Natural killer cell treated with Interleukin-12 subunit alpha and Interleukin-12 subunit beta and Interleukin-15 and Interleukin-18, amount 100 ng/mL, for 72 hours (primary cell): ENCODE results near the gene CERS1. TPM values are rescaled to one million over a fixed set of nuclear protein-coding genes. Genes with fewer than 3 reads are reported as not detected.
"Not testable (repeated sequence)": the region's sequence is repeated elsewhere in the genome, so short reads cannot be mapped to it uniquely, and the experiment has no call there.

Source experiments
- ATAC-seq, 2 donors: fragments of 150-1000 bp; cut with Tn5 transposase in 1 of 2; sonication (Bioruptor Pico), chemical (Tn5 transposase) in 1 of 2; 2 replicates each; pipeline ENCODE4 v1.10.0; 2021
- DNase-seq: peaks from one replicate; pipeline ENCODE4 v3.0.0; 2022; ENCODE audit warnings: low spot score
- H3K27ac Mint-ChIP-seq, 2 donors: 1 replicate in 1 of 2; 2 replicates in 1 of 2; pipeline ENCODE4 v1.8.0; 2022; ENCODE audit warnings: mixed read lengths in 2 of 2, mild to moderate bottlenecking in 1 of 2, moderate library complexity in 1 of 2
- H3K27me3 Mint-ChIP-seq, 2 donors: 1 replicate in 1 of 2; 2 replicates in 1 of 2; pipeline ENCODE4 v1.8.0; 2022; ENCODE audit warnings: mixed read lengths in 2 of 2
- H3K36me3 Mint-ChIP-seq: one replicate; pipeline ENCODE4 v1.8.0; 2022; ENCODE audit warnings: mixed read lengths
- H3K4me1 Mint-ChIP-seq, 2 donors: 1 replicate in 1 of 2; 2 replicates in 1 of 2; pipeline ENCODE4 v1.8.0; 2022; ENCODE audit warnings: low read depth in 2 of 2, mixed read lengths in 2 of 2, mild to moderate bottlenecking in 1 of 2
- H3K4me3 Mint-ChIP-seq: one replicate; pipeline ENCODE4 v1.8.0; 2022; ENCODE audit warnings: mixed read lengths
- H3K9me3 Mint-ChIP-seq: 2 replicates; pipeline ENCODE4 v1.8.0; 2022; ENCODE audit warnings: mixed read lengths
- total RNA-seq, 2 donors: library from RNA; stranded (reverse); gene quantifications; one replicate each; pipeline ENCODE4 v1.2.3, GENCODE V29; 2022

CERS1 gene
- total RNA-seq, 2 donors from 2014 or later: not detected

- H3K4me3 Mint-ChIP-seq: no peak overlapping the region
These were observed 14.1 kb upstream of the CERS1 start for GRCh38 chr19:18910010-18910409.

GRCh38 chr19:18908917-18909619, 13.1 kb upstream of the CERS1 start:
- H3K4me1 Mint-ChIP-seq: peaks cover 8 to 17% of the 10 kb centered on the region in 2 donors
- H3K9me3 Mint-ChIP-seq: no peaks in the 10 kb centered on the region
- no peak for DNase-seq
- ATAC-seq: no peak
- no peak overlapping the region for H3K4me3 Mint-ChIP-seq
- H3K36me3 Mint-ChIP-seq: no peaks in the 10 kb centered on the region
- no peak overlapping the region for H3K27ac Mint-ChIP-seq
- H3K27me3 Mint-ChIP-seq: no peaks in the 10 kb centered on the region

More at GRCh38 chr19:18910010-18910409, 14.1 kb upstream of the CERS1 start:
- Mint-ChIP-seq H3K27me3 (no peaks in the 10 kb centered on the region), H3K36me3 (no peaks in the 10 kb centered on the region), H3K4me1 (peaks cover 9 to 18% of the 10 kb centered on the region in 2 donors), H3K27ac (no peak overlapping the region), H3K9me3 (no peaks in the 10 kb centered on the region)
- DNase-seq (no peak), ATAC-seq (no peak)

GRCh38 chr19:18906605-18907519, 10.9 kb upstream of the CERS1 start:
- ATAC-seq (no peak), DNase-seq (no peak)
- Mint-ChIP-seq H3K27ac (no peak overlapping the region), H3K4me3 (no peak overlapping the region), H3K9me3 (no peaks in the 10 kb centered on the region), H3K27me3 (no peaks in the 10 kb centered on the region), H3K36me3 (no peaks in the 10 kb centered on the region), H3K4me1 (peaks cover 0 to 6% of the 10 kb centered on the region in 2 donors)

- no peak for DNase-seq
- peaks cover 0 to 6% of the 10 kb centered on the region in 2 donors for H3K4me1 Mint-ChIP-seq
- no peaks in the 10 kb centered on the region for H3K9me3 Mint-ChIP-seq
- no peaks in the 10 kb centered on the region for H3K36me3 Mint-ChIP-seq
- H3K4me3 Mint-ChIP-seq: no peak overlapping the region
- H3K27me3 Mint-ChIP-seq: no peaks in the 10 kb centered on the region
- ATAC-seq: no peak
- H3K27ac Mint-ChIP-seq: no peak overlapping the region
These were observed 9.7 kb upstream of the CERS1 start for GRCh38 chr19:18905513-18906236.

- no peak for ATAC-seq
- H3K36me3 Mint-ChIP-seq: no peaks in the 10 kb centered on the region
- H3K4me3 Mint-ChIP-seq: no peak overlapping the region
- H3K27ac Mint-ChIP-seq: no peak overlapping the region
- H3K4me1 Mint-ChIP-seq: peaks cover 0 to 6% of the 10 kb centered on the region in 2 donors
- no peaks in the 10 kb centered on the region for H3K9me3 Mint-ChIP-seq
- DNase-seq: no peak
- no peaks in the 10 kb centered on the region for H3K27me3 Mint-ChIP-seq
These were observed 9.1 kb upstream of the CERS1 start for GRCh38 chr19:18905058-18905456.

GRCh38 chr19:18904334-18905057, 8.5 kb upstream of the CERS1 start:
- Mint-ChIP-seq H3K27me3 (no peaks in the 10 kb centered on the region), H3K36me3 (no peaks in the 10 kb centered on the region), H3K27ac (no peak overlapping the region), H3K4me3 (no peak overlapping the region), H3K9me3 (no peaks in the 10 kb centered on the region), H3K4me1 (peaks cover 0 to 6% of the 10 kb centered on the region in 2 donors)
- no peak for DNase-seq
- peak in 1 of 2 donors; percentile 14 for ATAC-seq

GRCh38 chr19:18903156-18904037, 7.4 kb upstream of the CERS1 start:
- H3K36me3 Mint-ChIP-seq: no peaks in the 10 kb centered on the region
- DNase-seq (no peak), ATAC-seq (no peak)
- no peak overlapping the region for H3K4me3 Mint-ChIP-seq
- no peaks in the 10 kb centered on the region for H3K9me3 Mint-ChIP-seq
- H3K4me1 Mint-ChIP-seq: peaks cover 0 to 6% of the 10 kb centered on the region in 2 donors
- no peak overlapping the region for H3K27ac Mint-ChIP-seq
- no peaks in the 10 kb centered on the region for H3K27me3 Mint-ChIP-seq

- not testable (repeated sequence) for H3K36me3 Mint-ChIP-seq, H3K4me1 Mint-ChIP-seq, H3K9me3 Mint-ChIP-seq, H3K4me3 Mint-ChIP-seq, ATAC-seq, H3K27ac Mint-ChIP-seq, DNase-seq, H3K27me3 Mint-ChIP-seq
These were observed 6.6 kb upstream of the CERS1 start for GRCh38 chr19:18902519-18902918.

GRCh38 chr19:18901491-18901890, 5.5 kb upstream of the CERS1 start:
- no peak for ATAC-seq
- no peaks in the 10 kb centered on the region for H3K36me3 Mint-ChIP-seq
- H3K27ac Mint-ChIP-seq: no peak overlapping the region
- no peak for DNase-seq
- H3K9me3 Mint-ChIP-seq: no peaks in the 10 kb centered on the region
- peaks cover 8 to 11% of the 10 kb centered on the region in 2 donors for H3K27me3 Mint-ChIP-seq
- no peak overlapping the region for H3K4me3 Mint-ChIP-seq
- H3K4me1 Mint-ChIP-seq: peaks cover 5 to 12% of the 10 kb centered on the region in 2 donors

GRCh38 chr19:18900700-18901481, 4.9 kb upstream of the CERS1 start:
- Mint-ChIP-seq H3K4me1 (peaks cover 5 to 11% of the 10 kb centered on the region in 2 donors), H3K27ac (no peak overlapping the region), H3K4me3 (no peak overlapping the region), H3K9me3 (no peaks in the 10 kb centered on the region), H3K27me3 (peaks cover 10 to 13% of the 10 kb centered on the region in 2 donors), H3K36me3 (no peaks in the 10 kb centered on the region)
- ATAC-seq: no peak
- no peak for DNase-seq

GRCh38 chr19:18899624-18900560, 3.9 kb upstream of the CERS1 start:
- H3K9me3 Mint-ChIP-seq: no peaks in the 10 kb centered on the region
- H3K4me3 Mint-ChIP-seq: no peak overlapping the region
- H3K4me1 Mint-ChIP-seq: peaks cover 5 to 8% of the 10 kb centered on the region in 2 donors
- ATAC-seq (no peak), DNase-seq (no peak)
- no peak overlapping the region for H3K27ac Mint-ChIP-seq
- H3K27me3 Mint-ChIP-seq: peaks cover 10 to 13% of the 10 kb centered on the region in 2 donors
- no peaks in the 10 kb centered on the region for H3K36me3 Mint-ChIP-seq
